SHP77 treated with DMSO at 0.1 percent for 48 hours (cell line): ENCODE results near the gene TUBGCP6.

Experiments used
- DNase-seq: peaks from one replicate; lab custom pipeline; 2025; lab: John Stamatoyannopoulos, UW

Gene TUBGCP6

GRCh38 chr22:50194037-50194805, 50.6 kb downstream of the TUBGCP6 start:
- DNase-seq, result no peak

- no peak for DNase-seq
These were observed 51.2 kb downstream of the TUBGCP6 start for GRCh38 chr22:50193621-50194020.

- DNase-seq, result no peak
These were observed 52.2 kb downstream of the TUBGCP6 start for GRCh38 chr22:50192436-50193204.

GRCh38 chr22:50190941-50191741, 53.7 kb downstream of the TUBGCP6 start:
- no peak for DNase-seq

GRCh38 chr22:50190182-50190940, 54.5 kb downstream of the TUBGCP6 start:
- peak; percentile 56 for DNase-seq

- DNase-seq, result peak; percentile 56
These were observed 55.0 kb downstream of the TUBGCP6 start for GRCh38 chr22:50189849-50190181.

GRCh38 chr22:50189184-50189848, 55.5 kb downstream of the TUBGCP6 start:
- DNase-seq, result peak; percentile 25

GRCh38 chr22:50188356-50188755, 56.5 kb downstream of the TUBGCP6 start:
- DNase-seq, result no peak

- DNase-seq, result no peak
These were observed 57.9 kb downstream of the TUBGCP6 start for GRCh38 chr22:50186761-50187523.

- no peak for DNase-seq
These were observed 58.6 kb downstream of the TUBGCP6 start for GRCh38 chr22:50186181-50186714.

- peak; percentile 53 for DNase-seq
These were observed 59.3 kb downstream of the TUBGCP6 start, which contains the start of gene TRABD for GRCh38 chr22:50185375-50186087. Gene TRABD (plus strand): TSS chr22:50185913. CDS start chr22:50193061, 7,148 bp downstream.

GRCh38 chr22:50184902-50185374, 59.9 kb downstream of the TUBGCP6 start:
- DNase-seq, result no peak

GRCh38 chr22:50184004-50184901, 60.6 kb downstream of the TUBGCP6 start:
- no peak for DNase-seq

GRCh38 chr22:50183141-50183971, 61.5 kb downstream of the TUBGCP6 start:
- DNase-seq, result no peak

- DNase-seq, result no peak
These were observed 62.4 kb downstream of the TUBGCP6 start for GRCh38 chr22:50182176-50183081.
